ENCODE results near the gene ZNF263.

ZNF263 gene

GRCh38 chr16:3282730-3283542 lies at the start of gene ZNF263:
Gene ZNF263 (plus strand): TSS chr16:3283491. CDS start chr16:3283819, 328 bp downstream.
- DNase-seq (ENCODE audit: low read depth) = peak; percentile 98

DNA sequence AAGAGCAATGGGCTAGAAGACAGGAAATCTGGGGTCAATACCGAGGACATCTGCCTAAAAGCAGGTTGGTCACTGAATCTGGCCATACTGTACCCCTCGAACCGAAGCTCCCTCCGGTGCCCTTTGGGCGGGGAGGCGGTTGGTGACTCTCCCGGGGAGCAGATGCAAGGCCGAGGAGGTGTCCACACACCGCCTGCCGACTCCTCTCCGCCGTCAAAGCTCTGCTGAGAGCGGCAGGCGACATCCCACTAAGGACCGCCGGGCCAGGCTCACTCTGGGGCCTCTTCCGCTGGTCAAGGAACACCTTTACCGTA lies 48.8 kb upstream of the ZNF263 start:
- DNase-seq (ENCODE audit: low read depth) = no peak

DNA sequence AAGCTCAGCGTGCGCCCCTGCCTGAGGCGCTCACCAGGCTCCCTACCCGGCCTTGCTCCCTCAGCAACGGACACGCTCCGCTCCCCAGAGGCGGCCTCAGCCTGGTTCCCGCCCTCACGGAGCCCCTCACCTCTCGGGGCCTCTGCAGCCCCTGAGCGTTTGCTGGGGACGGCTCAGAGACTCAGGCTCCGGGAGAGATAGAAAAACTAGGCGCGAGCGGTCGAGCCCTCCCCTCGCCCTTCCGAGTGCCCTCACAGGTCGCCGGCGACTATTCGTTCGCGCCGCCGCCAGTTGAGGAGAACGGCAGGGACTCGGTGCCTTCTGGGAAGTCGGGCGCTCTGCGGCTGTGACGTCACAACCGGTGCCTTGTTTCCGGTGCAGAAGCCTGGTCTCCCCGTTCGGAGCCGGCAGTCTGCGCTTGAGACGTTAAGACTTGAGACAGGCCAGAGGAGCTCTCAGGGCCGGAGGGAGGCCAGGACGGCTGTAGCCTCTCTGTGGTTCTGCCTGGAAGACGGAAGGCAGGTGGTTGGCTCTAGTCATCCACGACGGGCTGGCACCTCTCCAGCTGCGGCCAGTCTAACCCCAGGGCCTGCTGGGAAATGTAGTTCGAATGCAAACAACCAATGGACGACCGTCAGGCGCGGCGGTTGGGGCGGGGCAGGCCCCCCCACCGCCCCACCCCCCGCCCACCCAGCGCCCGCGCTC lies 48.3 kb upstream of the ZNF263 start, which contains the start of gene ZNF200:
Gene ZNF200, minus strand, starts transcription at position 302 of the 705 bp plus-strand sequence. CDS start 1,403 bp downstream, outside the sequence.
- DNase-seq (ENCODE audit: low read depth) = peak; percentile 95

GRCh38 chr16:3235856-3236669 lies 47.2 kb upstream of the ZNF263 start:
- DNase-seq (ENCODE audit: low read depth) = no peak

- DNase-seq (ENCODE audit: low read depth) = no peak
These were observed 41.5 kb upstream of the ZNF263 start for GRCh38 chr16:3241761-3242160.

GRCh38 chr16:3242709-3243108 lies 40.6 kb upstream of the ZNF263 start:
- DNase-seq (ENCODE audit: low read depth) = no peak

DNA sequence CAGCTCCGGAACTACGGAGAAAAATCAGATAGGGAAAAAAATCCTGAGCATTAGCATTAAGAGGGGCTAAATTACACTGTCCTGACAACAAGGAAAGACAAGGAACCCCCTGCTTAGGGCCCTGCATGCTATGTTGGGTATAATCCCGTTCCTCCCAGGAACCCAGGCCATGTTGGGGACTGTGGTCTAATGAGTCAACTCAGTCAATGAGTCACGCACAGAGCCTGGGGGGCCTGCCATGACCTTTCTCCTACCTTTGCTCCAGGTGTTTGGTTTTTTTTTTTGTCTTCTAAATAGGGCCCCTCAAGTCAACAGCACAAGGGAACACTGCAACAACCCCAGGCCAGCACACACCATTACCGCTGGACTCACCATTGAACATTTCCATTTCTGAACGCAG lies 39.4 kb upstream of the ZNF263 start:
- DNase-seq (ENCODE audit: low read depth) = no peak

DNA sequence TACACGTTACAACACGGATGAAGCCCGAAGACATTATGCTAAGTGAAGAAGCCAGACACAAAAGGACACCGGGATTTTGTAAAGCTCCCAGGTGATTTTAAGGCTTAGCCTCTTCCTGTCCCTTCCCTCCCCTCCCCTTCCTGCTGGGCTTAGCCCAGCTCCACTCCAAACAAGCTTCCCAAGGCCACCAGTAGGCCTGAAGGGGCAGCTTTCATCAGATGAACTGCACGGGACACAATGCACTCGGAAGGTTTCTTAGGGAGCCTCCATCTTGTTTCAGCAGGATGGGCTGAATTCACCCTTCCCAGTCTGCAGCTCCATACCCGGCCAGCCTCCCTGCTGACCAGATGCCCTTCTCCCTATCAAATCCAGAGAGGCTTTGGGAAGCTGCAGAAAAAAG lies 37.3 kb upstream of the ZNF263 start:
- no peak for DNase-seq (ENCODE audit: low read depth)

- DNase-seq (ENCODE audit: low read depth) = no peak
These were observed 36.4 kb upstream of the ZNF263 start for GRCh38 chr16:3246876-3247275.

- no peak for DNase-seq (ENCODE audit: low read depth)
These were observed 34.7 kb upstream of the ZNF263 start for GRCh38 chr16:3248596-3248995.

DNA sequence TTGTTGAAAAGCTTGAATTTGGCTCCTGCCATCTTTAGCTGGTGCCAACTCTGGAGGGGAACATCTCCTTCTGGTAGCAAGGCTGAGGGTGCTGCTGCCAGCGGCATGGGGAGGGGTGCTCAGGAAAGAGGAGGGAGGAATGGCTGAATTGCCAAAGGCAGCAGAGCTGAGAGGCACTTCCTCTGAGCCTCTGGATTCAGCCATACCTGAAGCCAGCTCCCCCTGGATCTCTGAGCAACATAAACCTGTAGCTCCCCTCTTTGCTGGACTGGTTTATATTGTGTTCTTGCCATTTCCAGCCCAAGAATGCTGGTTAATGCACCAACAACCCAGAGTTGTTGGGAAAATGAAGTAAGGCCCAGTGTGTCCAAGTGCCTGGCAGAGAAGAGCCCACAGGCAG lies 34.3 kb upstream of the ZNF263 start:
- DNase-seq (ENCODE audit: low read depth) = no peak

DNA sequence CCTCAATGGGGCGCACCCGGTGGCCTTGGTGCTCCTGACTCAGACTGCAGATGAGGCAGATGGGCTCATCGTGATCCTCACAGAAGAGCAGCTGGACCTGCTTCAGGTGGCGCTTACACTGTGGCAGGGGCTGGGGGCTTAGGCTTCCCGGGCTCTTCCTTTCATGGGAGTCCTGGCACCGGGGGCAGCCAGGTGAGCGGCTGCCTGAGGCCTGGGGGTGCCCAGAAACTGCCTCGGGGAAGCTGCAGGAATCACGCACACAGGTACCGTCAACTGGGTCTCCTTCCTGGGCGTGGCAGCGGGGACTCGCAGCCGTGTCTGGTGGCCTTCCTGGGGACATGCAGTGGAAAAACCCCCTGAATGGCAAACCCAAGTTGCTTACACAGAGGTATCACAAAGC lies 33.8 kb upstream of the ZNF263 start:
- no peak for DNase-seq (ENCODE audit: low read depth)

GRCh38 chr16:3252967-3253366 lies 30.3 kb upstream of the ZNF263 start:
- DNase-seq (ENCODE audit: low read depth) = no peak

DNA sequence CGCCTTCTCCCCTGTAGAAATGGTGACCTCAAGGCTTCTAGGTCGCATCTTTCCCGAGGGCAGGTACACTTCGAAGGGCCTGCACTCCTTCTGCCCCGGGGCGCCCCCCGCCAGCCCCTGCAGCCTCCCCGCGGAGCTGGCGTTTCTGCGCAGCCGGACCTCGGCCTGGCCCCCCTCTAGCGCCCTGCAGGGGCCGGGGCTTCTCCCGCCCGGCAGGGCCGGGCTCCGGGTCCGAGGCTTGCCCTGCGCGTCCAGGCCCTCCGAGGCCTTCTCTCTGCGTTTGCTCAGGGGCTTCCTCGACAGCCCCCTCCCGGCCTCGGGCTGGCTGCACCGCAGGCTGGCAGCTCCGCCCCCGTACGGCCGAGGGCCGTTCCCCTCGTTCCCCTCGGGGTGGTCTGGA lies 29.0 kb upstream of the ZNF263 start:
- no peak for DNase-seq (ENCODE audit: low read depth)

- DNase-seq (ENCODE audit: low read depth) = peak; percentile 45
These were observed 27.0 kb upstream of the ZNF263 start, which contains the start of gene MEFV for GRCh38 chr16:3256146-3256865. Gene MEFV (minus strand): TSS chr16:3256633. CDS start chr16:3256587, 46 bp downstream.

- DNase-seq (ENCODE audit: low read depth) = peak; percentile 48
These were observed 26.3 kb upstream of the ZNF263 start for GRCh38 chr16:3256866-3257465.

- DNase-seq (ENCODE audit: low read depth) = no peak
These were observed 23.5 kb upstream of the ZNF263 start for GRCh38 chr16:3259836-3260235.

DNA sequence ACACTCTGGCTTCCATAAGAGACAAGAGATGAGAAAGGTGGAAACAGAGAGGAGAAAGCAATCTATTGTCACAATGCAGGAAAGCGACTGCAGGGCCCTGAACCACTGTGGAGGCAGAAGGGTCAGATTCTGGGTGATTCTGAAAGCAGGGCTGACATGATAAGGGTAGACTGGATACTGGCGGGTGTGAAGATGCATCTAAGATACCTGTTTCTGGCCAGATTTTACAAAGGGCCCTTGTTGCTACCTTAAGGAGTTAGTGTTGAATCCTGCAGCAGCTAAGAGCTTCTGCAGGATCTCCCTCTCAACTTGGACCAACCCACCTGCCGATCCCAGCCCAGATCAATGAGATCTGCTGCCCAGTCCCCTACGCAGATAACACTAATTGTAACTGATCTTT lies 20.8 kb upstream of the ZNF263 start:
- no peak for DNase-seq (ENCODE audit: low read depth)

GRCh38 chr16:3264137-3265036 lies 18.9 kb upstream of the ZNF263 start:
- DNase-seq (ENCODE audit: low read depth) = peak; percentile 99

GRCh38 chr16:3266873-3267537 lies 16.3 kb upstream of the ZNF263 start:
- DNase-seq (ENCODE audit: low read depth) = peak; percentile 81

Measured in fibroblast of gingiva (primary cell).